ENCODE results near the gene CFAP46.

- TF ChIP-seq CTCF (IDR thresholded peaks at IDR 0.05; ENCODE audit: borderline replicate concordance, extremely low read depth, low read length, poor library complexity, severe bottlenecking), result no peak
- no peak for TF ChIP-seq EZH2 (IDR thresholded peaks at IDR 0.05; ENCODE audit: borderline replicate concordance, low read depth, low read length, severe bottlenecking)
These were observed 2.9 kb upstream of the CFAP46 start for GRCh38 chr10:132945125-132945893.
